ENCODE results near the gene GPR143. TPM values are rescaled to one million over a fixed set of nuclear protein-coding genes. Genes with fewer than 3 reads are reported as not detected.
A peak's percentile ranks its signal among the peaks of the same experiment; 100 is the strongest.

Gene GPR143
- total RNA-seq, 3 donors from 2014 or later: 0.39 to 0.93 (median 0.41) TPM

- H3K4me1 ChIP-seq (ENCODE audit: low read depth): peaks cover 1% of the 10 kb centered on the region
- intact Hi-C loops (cut with DNase I, micrococcal nuclease): no loop called here
- no peaks in the 10 kb centered on the region for H3K36me3 ChIP-seq (ENCODE audit: low read depth)
- no peak for ATAC-seq
- no peak for DNase-seq
- no peaks in the 10 kb centered on the region for H3K9me3 ChIP-seq
- TF ChIP-seq CTCF (IDR thresholded peaks at IDR 0.05): no peak
- no peak overlapping the region for H3K4me3 ChIP-seq
Observed at GRCh38 chrX:9682861-9683260, 82.8 kb downstream of the GPR143 start.

- no peaks in the 10 kb centered on the region for H3K36me3 ChIP-seq (ENCODE audit: low read depth)
- TF ChIP-seq CTCF (IDR thresholded peaks at IDR 0.05): no peak
- no peak overlapping the region for H3K4me3 ChIP-seq
- peak; percentile 73 for ATAC-seq
- no peaks in the 10 kb centered on the region for H3K9me3 ChIP-seq
- peaks cover 3% of the 10 kb centered on the region for H3K4me1 ChIP-seq (ENCODE audit: low read depth)
- peak in 2 of 3 donors; percentile 46 to 51 for DNase-seq
- intact Hi-C loops (cut with DNase I, micrococcal nuclease): no loop called here
Observed at GRCh38 chrX:9682456-9682855, 83.2 kb downstream of the GPR143 start.

- Histone ChIP-seq H3K4me3 (no peak overlapping the region), H3K36me3 (ENCODE audit: low read depth) (no peaks in the 10 kb centered on the region), H3K4me1 (ENCODE audit: low read depth) (peaks cover 3% of the 10 kb centered on the region), H3K9me3 (no peaks in the 10 kb centered on the region)
- intact Hi-C loops (cut with DNase I, micrococcal nuclease): no loop called here
- TF ChIP-seq CTCF (IDR thresholded peaks at IDR 0.05): no peak
- DNase-seq: no peak
- no peak for ATAC-seq
Observed at GRCh38 chrX:9681422-9681821, 84.2 kb downstream of the GPR143 start.

- H3K4me1 ChIP-seq (ENCODE audit: low read depth): peaks cover 3% of the 10 kb centered on the region
- no peaks in the 10 kb centered on the region for H3K36me3 ChIP-seq (ENCODE audit: low read depth)
- intact Hi-C loops (cut with DNase I, micrococcal nuclease): no loop called here
- ATAC-seq: no peak
- no peak for TF ChIP-seq CTCF (IDR thresholded peaks at IDR 0.05)
- no peaks in the 10 kb centered on the region for H3K9me3 ChIP-seq
- no peak overlapping the region for H3K4me3 ChIP-seq
- no peak for DNase-seq
Observed at GRCh38 chrX:9681011-9681410, 84.6 kb downstream of the GPR143 start.

- H3K4me1 ChIP-seq (ENCODE audit: low read depth): peaks cover 3% of the 10 kb centered on the region
- no peak for TF ChIP-seq CTCF (IDR thresholded peaks at IDR 0.05)
- DNase-seq: no peak
- ATAC-seq: peak; percentile 11
- no peaks in the 10 kb centered on the region for H3K9me3 ChIP-seq
- intact Hi-C loops (cut with DNase I, micrococcal nuclease): no loop called here
- no peak overlapping the region for H3K4me3 ChIP-seq
- no peaks in the 10 kb centered on the region for H3K36me3 ChIP-seq (ENCODE audit: low read depth)
Observed at GRCh38 chrX:9678215-9678965, 87.3 kb downstream of the GPR143 start.

Measured in mucosa of descending colon (tissue), 3 donors.